ENCODE data around the gene MAML3. TPM values are rescaled to one million over a fixed set of nuclear protein-coding genes. Genes with fewer than 3 reads are reported as not detected.
A peak's percentile ranks its signal among the peaks of the same experiment; 100 is the strongest.

The MAML3 gene
- total RNA-seq, 6 donors from 2014 or later, result 9.6 to 31.4 (median 14.5) TPM

GRCh38 chr4:139833151-139833910 is 320.7 kb downstream of the MAML3 start:
- WGBS, 2 donors, result 89 to 95% methylated on average over 21 of the region's 21 CpGs
- ATAC-seq (ENCODE audit: low FRiP score in 2 of 2) (no peak), DNase-seq (peak in 1 of 2 donors; percentile 38)
- TF ChIP-seq POLR2A (IDR thresholded peaks at IDR 0.05), result no peak
- TF ChIP-seq EP300 (IDR thresholded peaks at IDR 0.05), result no peak
- no peak for TF ChIP-seq CTCF (IDR thresholded peaks at IDR 0.05)
- TF ChIP-seq POLR2AphosphoS5 (IDR thresholded peaks at IDR 0.05), result no peak
- Histone ChIP-seq H3K36me3 (no peaks in the 10 kb centered on the region), H3K9me3 (no peaks in the 10 kb centered on the region), H3K27me3 (no peaks in the 10 kb centered on the region), H3K4me3 (no peak overlapping the region), H3K4me1 (peaks cover 0 to 12% (median 8%) of the 10 kb centered on the region in 4 donors), H3K27ac (no peak overlapping the region)

- Histone ChIP-seq H3K27me3 (no peaks in the 10 kb centered on the region), H3K4me3 (no peak overlapping the region), H3K27ac (peak overlapping the region in 1 of 4 donors; percentile 35), H3K9me3 (no peaks in the 10 kb centered on the region), H3K4me1 (peaks cover 0 to 4% (median 0%) of the 10 kb centered on the region in 4 donors), H3K36me3 (no peaks in the 10 kb centered on the region)
- ATAC-seq (ENCODE audit: low FRiP score in 2 of 2) (no peak), DNase-seq (peak in 1 of 2 donors; percentile 39)
- WGBS, 2 donors, result 60 to 61% methylated on average over 7 of the region's 7 CpGs
- TF ChIP-seq POLR2A (IDR thresholded peaks at IDR 0.05) (no peak), CTCF (IDR thresholded peaks at IDR 0.05) (no peak), EP300 (IDR thresholded peaks at IDR 0.05) (no peak), POLR2AphosphoS5 (IDR thresholded peaks at IDR 0.05) (no peak)
These were observed 324.9 kb downstream of the MAML3 start for GRCh38 chr4:139828966-139829664.

DNA sequence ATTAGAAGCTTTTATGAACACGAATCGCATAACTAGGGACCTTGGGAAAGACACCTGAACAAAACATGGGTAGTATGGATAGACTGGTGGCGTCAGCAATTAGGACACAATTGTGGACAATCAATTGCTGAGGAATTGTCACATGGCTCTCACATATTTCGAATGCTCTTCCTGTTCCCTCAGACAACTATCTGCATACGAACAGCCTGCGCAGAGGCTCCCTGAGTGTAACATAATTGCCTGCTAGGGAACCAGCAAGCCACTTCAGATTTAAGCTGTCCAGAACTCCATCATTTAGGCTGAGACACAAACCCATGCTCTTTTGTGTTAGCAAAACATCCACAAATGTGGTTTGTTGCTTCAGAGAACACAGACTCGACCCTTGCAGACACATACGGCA is 327.6 kb downstream of the MAML3 start:
- peaks cover 0 to 4% (median 0%) of the 10 kb centered on the region in 4 donors for H3K4me1 ChIP-seq
- TF ChIP-seq CTCF (IDR thresholded peaks at IDR 0.05), result no peak
- TF ChIP-seq POLR2A (IDR thresholded peaks at IDR 0.05), result no peak
- H3K4me3 ChIP-seq, result no peak overlapping the region
- ATAC-seq (ENCODE audit: low FRiP score in 2 of 2) (no peak), DNase-seq (no peak)
- H3K27ac ChIP-seq, result no peak overlapping the region
- H3K36me3 ChIP-seq, result no peaks in the 10 kb centered on the region
- H3K9me3 ChIP-seq, result no peaks in the 10 kb centered on the region
- 90% methylated on average over 8 of the region's 8 CpGs for WGBS, 2 donors
- no peaks in the 10 kb centered on the region for H3K27me3 ChIP-seq

- no peak overlapping the region for H3K4me3 ChIP-seq
- H3K27ac ChIP-seq, result no peak overlapping the region
- 72 to 77% methylated on average over 13 of the region's 13 CpGs for WGBS, 2 donors
- DNase-seq (no peak), ATAC-seq (ENCODE audit: low FRiP score in 2 of 2) (no peak)
- no peak for TF ChIP-seq CTCF (IDR thresholded peaks at IDR 0.05)
- no peaks in the 10 kb centered on the region for H3K27me3 ChIP-seq
- H3K9me3 ChIP-seq, result no peaks in the 10 kb centered on the region
- H3K36me3 ChIP-seq, result no peaks in the 10 kb centered on the region
- H3K4me1 ChIP-seq, result peaks cover 0 to 4% (median 0%) of the 10 kb centered on the region in 4 donors
These were observed 328.4 kb downstream of the MAML3 start for GRCh38 chr4:139825523-139826014.

Data from upper lobe of left lung (tissue), 6 donors.